HG03575 (cell line): ENCODE data around the gene BMP6.

Experiments
- ATAC-seq: cut with Tn5 transposase; IDR thresholded peaks from one replicate; pipeline ENCODE4 v1.9.1; 2021; ENCODE audit not compliant: unreplicated experiment, insufficient number of reproducible peaks, low FRiP score; ENCODE audit errors: extremely low read depth

Gene BMP6

GRCh38 chr6:7910298-7910653 is 184.4 kb downstream of the BMP6 start:
- no peak for ATAC-seq

GRCh38 chr6:7910654-7911344 is 184.9 kb downstream of the BMP6 start, which contains the start of gene TXNDC5:
TXNDC5 (minus strand) TSS chr6:7910788; CDS start chr6:7910776, 12 bp downstream.
- ATAC-seq, result no peak

GRCh38 chr6:7911345-7911725 is 185.4 kb downstream of the BMP6 start:
- no peak for ATAC-seq

- ATAC-seq, result no peak
These were observed 186.1 kb downstream of the BMP6 start for GRCh38 chr6:7912024-7912423.

- no peak for ATAC-seq
These were observed 187.0 kb downstream of the BMP6 start for GRCh38 chr6:7912736-7913517.

- ATAC-seq, result no peak
These were observed 188.4 kb downstream of the BMP6 start for GRCh38 chr6:7914311-7914710.

GRCh38 chr6:7914991-7915789 is 189.3 kb downstream of the BMP6 start:
- ATAC-seq, result no peak

- ATAC-seq, result peak; percentile 84
These were observed 191.1 kb downstream of the BMP6 start for GRCh38 chr6:7916959-7917358.

GRCh38 chr6:7917729-7918128 is 191.8 kb downstream of the BMP6 start:
- ATAC-seq, result no peak

- ATAC-seq, result no peak
These were observed 192.5 kb downstream of the BMP6 start for GRCh38 chr6:7918403-7918802.

- ATAC-seq, result no peak
These were observed 194.0 kb downstream of the BMP6 start for GRCh38 chr6:7919871-7920270.

- no peak for ATAC-seq
These were observed 194.5 kb downstream of the BMP6 start for GRCh38 chr6:7920425-7920824.

- ATAC-seq, result no peak
These were observed 195.1 kb downstream of the BMP6 start for GRCh38 chr6:7921046-7921445.

GRCh38 chr6:7921632-7922092 is 195.8 kb downstream of the BMP6 start:
- no peak for ATAC-seq

- no peak for ATAC-seq
These were observed 196.7 kb downstream of the BMP6 start for GRCh38 chr6:7922596-7922995.

GRCh38 chr6:7924867-7925266 is 199.0 kb downstream of the BMP6 start:
- ATAC-seq, result no peak
